ENCODE results near the gene ZNF521.

The ZNF521 gene

DNA sequence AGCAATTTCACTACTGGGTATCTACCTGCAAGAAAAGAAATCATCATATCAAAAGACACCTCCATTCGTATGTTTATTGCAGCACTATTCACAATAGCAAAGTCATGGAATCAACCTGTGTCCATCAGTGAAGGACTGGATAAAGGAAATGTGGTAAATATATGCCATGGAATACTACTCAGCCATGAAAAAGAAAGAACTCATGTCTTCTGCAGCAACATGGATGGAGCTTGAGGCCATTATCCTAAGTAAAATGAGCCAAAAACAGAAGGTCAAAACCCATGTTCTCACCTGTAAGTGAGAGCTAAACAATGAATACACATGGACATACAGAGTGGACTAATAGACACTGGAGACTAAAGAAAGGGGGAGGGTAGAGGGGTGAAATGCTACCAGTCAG, 322.2 kb downstream of the ZNF521 start:
- DNase-seq (ENCODE audit: low read depth, low spot score) = no peak
- H3K4me3 ChIP-seq (ENCODE audit: low read depth, low read length) = no peak overlapping the region
- TF ChIP-seq CTCF (IDR thresholded peaks at IDR 0.05; ENCODE audit: low read depth, low read length) = no peak
- in situ Hi-C loops (cut with HindIII; ENCODE audit: low sequenced_read_pairs) = no loop called here

DNA sequence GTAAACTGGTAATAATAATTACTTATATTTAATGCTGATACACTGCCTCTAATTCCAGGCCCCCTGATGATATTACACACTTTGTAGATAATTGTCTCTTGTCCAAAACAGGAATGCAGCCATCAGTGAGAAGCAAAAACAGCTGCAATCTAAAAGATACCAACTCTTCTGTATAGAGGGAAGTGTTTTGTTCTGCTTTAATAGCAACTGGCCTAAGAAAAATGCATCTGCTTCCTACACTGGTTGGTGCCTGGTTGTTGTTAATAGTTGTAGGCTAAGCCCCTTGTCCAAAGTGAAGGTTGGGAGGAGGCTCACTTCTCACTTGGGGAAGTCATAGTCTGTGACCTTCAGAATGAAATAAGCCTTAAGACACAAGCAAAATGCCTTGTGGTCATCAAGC, 332.0 kb downstream of the ZNF521 start:
- no peak for DNase-seq (ENCODE audit: low read depth, low spot score)
- TF ChIP-seq CTCF (IDR thresholded peaks at IDR 0.05; ENCODE audit: low read depth, low read length) = no peak
- no peak overlapping the region for H3K4me3 ChIP-seq (ENCODE audit: low read depth, low read length)
- in situ Hi-C loops (cut with HindIII; ENCODE audit: low sequenced_read_pairs) = no loop called here

GRCh38 chr18:25019086-25019860, 332.7 kb downstream of the ZNF521 start:
- in situ Hi-C loops (cut with HindIII; ENCODE audit: low sequenced_read_pairs) = no loop called here
- DNase-seq (ENCODE audit: low read depth, low spot score) = no peak
- TF ChIP-seq CTCF (IDR thresholded peaks at IDR 0.05; ENCODE audit: low read depth, low read length) = no peak
- H3K4me3 ChIP-seq (ENCODE audit: low read depth, low read length) = no peak overlapping the region

DNA sequence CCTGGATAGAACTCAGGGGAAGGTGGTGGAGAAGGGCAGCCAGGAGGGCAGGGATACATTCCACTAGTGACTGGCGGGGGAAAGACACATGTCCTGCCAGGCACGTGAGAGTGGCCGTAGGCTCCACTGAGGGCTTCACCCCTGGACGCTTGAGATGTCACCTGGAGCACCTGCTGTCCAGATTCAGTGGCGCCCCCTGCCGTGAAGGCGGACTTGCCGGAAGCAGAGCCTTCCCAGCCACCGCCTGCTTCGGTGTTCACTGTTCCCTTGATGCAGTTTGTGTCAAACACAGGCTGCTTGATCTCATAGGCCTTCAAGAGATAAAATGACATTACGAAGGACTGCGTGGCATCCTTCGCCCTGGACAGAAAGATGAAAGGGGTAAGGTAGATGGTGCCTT, 335.3 kb downstream of the ZNF521 start:
- TF ChIP-seq CTCF (IDR thresholded peaks at IDR 0.05; ENCODE audit: low read depth, low read length) = no peak
- in situ Hi-C loops (cut with HindIII; ENCODE audit: low sequenced_read_pairs) = no loop called here
- DNase-seq (ENCODE audit: low read depth, low spot score) = no peak
- no peak overlapping the region for H3K4me3 ChIP-seq (ENCODE audit: low read depth, low read length)

- no peak for TF ChIP-seq CTCF (IDR thresholded peaks at IDR 0.05; ENCODE audit: low read depth, low read length)
- in situ Hi-C loops (cut with HindIII; ENCODE audit: low sequenced_read_pairs) = no loop called here
- no peak overlapping the region for H3K4me3 ChIP-seq (ENCODE audit: low read depth, low read length)
- DNase-seq (ENCODE audit: low read depth, low spot score) = no peak
Observed at GRCh38 chr18:25016181-25016580, 335.8 kb downstream of the ZNF521 start.
